Loucy (cell line): ENCODE measurements around the gene RSPH10B2.
"Not testable (repeated sequence)": the region's sequence is repeated elsewhere in the genome, so short reads cannot be mapped to it uniquely, and the experiment has no call there.

Experiments used
- EZH2phosphoT487 ChIP-seq: fragments of 200-600 bp; IDR thresholded peaks from 2 replicates; pipeline ENCODE4 v1.6.1; 2018; ENCODE audit warnings: antibody characterized with exemption, mild to moderate bottlenecking, moderate library complexity, borderline replicate concordance
- TF ChIP-seq, protein P1 (sequence below): fragments of 200-600 bp; sonication (generic); conservative IDR thresholded peaks from 2 replicates; pipeline ENCODE4 v1.5.1; 2014; ENCODE audit warnings: mild to moderate bottlenecking, antibody characterized with exemption, low read length

DNA sequence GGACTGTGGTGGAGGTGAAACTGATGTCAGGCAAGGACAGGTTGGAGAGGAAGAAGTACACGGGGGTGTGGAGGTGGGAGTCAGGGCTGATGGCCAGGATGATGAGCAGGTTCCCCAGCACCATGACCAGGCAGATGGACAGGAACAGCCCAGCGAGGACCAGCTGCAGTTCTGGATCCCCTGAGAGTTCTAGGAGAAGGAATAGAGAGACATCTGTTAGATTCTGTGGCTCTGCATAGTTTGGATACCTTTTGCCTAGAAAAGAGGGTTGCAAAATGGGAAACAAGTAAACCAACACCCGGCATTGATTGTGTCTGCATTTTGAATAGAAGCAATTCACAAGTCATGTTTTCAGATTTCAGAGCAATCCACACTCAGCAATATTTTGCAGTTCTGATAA, 81.6 kb downstream of the RSPH10B2 start:
- TF ChIP-seq, protein P1, sequence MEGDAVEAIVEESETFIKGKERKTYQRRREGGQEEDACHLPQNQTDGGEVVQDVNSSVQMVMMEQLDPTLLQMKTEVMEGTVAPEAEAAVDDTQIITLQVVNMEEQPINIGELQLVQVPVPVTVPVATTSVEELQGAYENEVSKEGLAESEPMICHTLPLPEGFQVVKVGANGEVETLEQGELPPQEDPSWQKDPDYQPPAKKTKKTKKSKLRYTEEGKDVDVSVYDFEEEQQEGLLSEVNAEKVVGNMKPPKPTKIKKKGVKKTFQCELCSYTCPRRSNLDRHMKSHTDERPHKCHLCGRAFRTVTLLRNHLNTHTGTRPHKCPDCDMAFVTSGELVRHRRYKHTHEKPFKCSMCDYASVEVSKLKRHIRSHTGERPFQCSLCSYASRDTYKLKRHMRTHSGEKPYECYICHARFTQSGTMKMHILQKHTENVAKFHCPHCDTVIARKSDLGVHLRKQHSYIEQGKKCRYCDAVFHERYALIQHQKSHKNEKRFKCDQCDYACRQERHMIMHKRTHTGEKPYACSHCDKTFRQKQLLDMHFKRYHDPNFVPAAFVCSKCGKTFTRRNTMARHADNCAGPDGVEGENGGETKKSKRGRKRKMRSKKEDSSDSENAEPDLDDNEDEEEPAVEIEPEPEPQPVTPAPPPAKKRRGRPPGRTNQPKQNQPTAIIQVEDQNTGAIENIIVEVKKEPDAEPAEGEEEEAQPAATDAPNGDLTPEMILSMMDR = not testable (repeated sequence)
- TF ChIP-seq EZH2phosphoT487 = not testable (repeated sequence)
